Esophagus muscularis mucosa (tissue), 4 donors: ENCODE measurements around the gene RAI14. TPM values are rescaled to one million over a fixed set of nuclear protein-coding genes. Genes with fewer than 3 reads are reported as not detected.

Source experiments
- DNase-seq: peaks from one replicate; pipeline ENCODE4 v3.0.0-alpha.2; 2017; ENCODE audit errors: extremely low spot score
- H3K27ac ChIP-seq, 4 donors: fragments of 200-600 bp; sonication (generic); replicated peaks in 1 of 4; 1 replicate in 3 of 4; 2 replicates in 1 of 4; pipeline ENCODE4 v1.5.1; 2016 to 2019; ENCODE audit warnings: mild to moderate bottlenecking in 1 of 4
- H3K27me3 ChIP-seq, 4 donors: fragments of 200-600 bp; sonication (generic); one replicate each; pipeline versions ENCODE4 v1.5.1 to v1.6.0; 2016 to 2019
- H3K36me3 ChIP-seq, 4 donors: fragments of 200-600 bp; sonication (generic); one replicate each; pipeline ENCODE4 v1.5.1; 2016 to 2019
- H3K4me1 ChIP-seq, 4 donors: fragments of 200-600 bp; sonication (generic); one replicate each; pipeline ENCODE4 v1.5.1; 2016 to 2019
- H3K4me3 ChIP-seq, 4 donors: fragments of 200-600 bp; sonication (generic); 1 replicate in 2 of 4; 2 replicates in 2 of 4; pipeline ENCODE4 v1.5.1; 2016 to 2019; ENCODE audit warnings: mild to moderate bottlenecking in 4 of 4, moderate library complexity in 1 of 4
- H3K9me3 ChIP-seq, 4 donors: fragments of 200-600 bp; sonication (generic); 1 replicate in 3 of 4; 2 replicates in 1 of 4; pipeline ENCODE4 v1.5.1; 2016 to 2019
- CTCF ChIP-seq, 3 experiments: fragments of 200-600 bp in 2 of 3; fragments of 450-650 bp in 1 of 3; sonication (generic) in 2 of 3; IDR thresholded peaks; one replicate each; pipeline ENCODE4 v1.5.1; 2017 to 2019; ENCODE audit warnings: antibody characterized with exemption in 3 of 3, mild to moderate bottlenecking in 2 of 3, moderate library complexity in 1 of 3
- EP300 ChIP-seq: sonication (generic); formaldehyde crosslinking; IDR thresholded peaks from one replicate; pipeline ENCODE4 v1.6.1; 2017; ENCODE audit warnings: antibody characterized with exemption
- POLR2A ChIP-seq: fragments of 450-650 bp; IDR thresholded peaks from one replicate; pipeline ENCODE4 v1.6.1; 2017; ENCODE audit warnings: antibody characterized with exemption, moderate library complexity, mild to moderate bottlenecking, low read depth
- POLR2AphosphoS5 ChIP-seq, 2 donors: sonication (generic); formaldehyde crosslinking; IDR thresholded peaks; one replicate each; pipeline ENCODE4 v1.6.1; 2017; ENCODE audit warnings: antibody characterized with exemption in 2 of 2
- whole genome bisulfite sequencing: methylation state at CpG from one replicate; pipeline ENCODE4 v1.1.5; 2018; 5-methylcytosine and 5-hydroxymethylcytosine counted together
- intact Hi-C: fragments of 100-400 bp; cut with DNase I; formaldehyde crosslinking; loops from one replicate; pipeline ENCODE4 v1.15.1; 2023
- total RNA-seq, 4 donors: library from RNA; depleted of rRNA; stranded (reverse); fragments of >200 nt; gene quantifications; one replicate each; pipeline versions ENCODE4 v1.1.0 to v1.2.1, GENCODE V29; 2016

RAI14 gene
- total RNA-seq, 4 donors from 2014 or later = 57.3 to 76.4 (median 68.1) TPM

GRCh38 chr5:34844999-34845398 is 188.9 kb downstream of the RAI14 start:
- Histone ChIP-seq H3K27ac (no peak overlapping the region), H3K36me3 (no peaks in the 10 kb centered on the region), H3K9me3 (no peaks in the 10 kb centered on the region), H3K4me3 (no peak overlapping the region), H3K4me1 (no peaks in the 10 kb centered on the region), H3K27me3 (no peaks in the 10 kb centered on the region)
- intact Hi-C loops = no loop called here
- TF ChIP-seq POLR2A = no peak
- no peak for TF ChIP-seq POLR2AphosphoS5 (IDR thresholded peaks at IDR 0.05)
- no peak for TF ChIP-seq EP300
- no peak for TF ChIP-seq CTCF (IDR thresholded peaks at IDR 0.05)
- WGBS = 71% methylated on average over 4 of the region's 4 CpGs
- no peak for DNase-seq

- no peak for TF ChIP-seq EP300
- no peak for TF ChIP-seq CTCF (IDR thresholded peaks at IDR 0.05)
- no peak for TF ChIP-seq POLR2A
- TF ChIP-seq POLR2AphosphoS5 (IDR thresholded peaks at IDR 0.05) = no peak
- no peak overlapping the region for H3K27ac ChIP-seq
- H3K9me3 ChIP-seq = no peaks in the 10 kb centered on the region
- H3K4me3 ChIP-seq = no peak overlapping the region
- H3K27me3 ChIP-seq = no peaks in the 10 kb centered on the region
- DNase-seq = no peak
- no peaks in the 10 kb centered on the region for H3K4me1 ChIP-seq
- H3K36me3 ChIP-seq = no peaks in the 10 kb centered on the region
- intact Hi-C loops = no loop called here
Measured at GRCh38 chr5:34847056-34847455, 190.9 kb downstream of the RAI14 start.

- no peak for TF ChIP-seq POLR2AphosphoS5 (IDR thresholded peaks at IDR 0.05)
- H3K9me3 ChIP-seq = no peaks in the 10 kb centered on the region
- H3K27ac ChIP-seq = no peak overlapping the region
- no peak overlapping the region for H3K4me3 ChIP-seq
- H3K27me3 ChIP-seq = no peaks in the 10 kb centered on the region
- intact Hi-C loops = no loop called here
- 94% methylated on average over 4 of the region's 4 CpGs for WGBS
- no peaks in the 10 kb centered on the region for H3K4me1 ChIP-seq
- no peak for DNase-seq
- no peaks in the 10 kb centered on the region for H3K36me3 ChIP-seq
Measured at GRCh38 chr5:34847552-34847951, 191.4 kb downstream of the RAI14 start.

- no peaks in the 10 kb centered on the region for H3K4me1 ChIP-seq
- no peak overlapping the region for H3K27ac ChIP-seq
- no peak overlapping the region for H3K4me3 ChIP-seq
- no peaks in the 10 kb centered on the region for H3K9me3 ChIP-seq
- no peaks in the 10 kb centered on the region for H3K36me3 ChIP-seq
- DNase-seq = no peak
- intact Hi-C loops = no loop called here
- no peaks in the 10 kb centered on the region for H3K27me3 ChIP-seq
- no peak for TF ChIP-seq EP300
- TF ChIP-seq CTCF (IDR thresholded peaks at IDR 0.05) = no peak
- TF ChIP-seq POLR2A = no peak
- TF ChIP-seq POLR2AphosphoS5 (IDR thresholded peaks at IDR 0.05) = no peak
- WGBS = 94% methylated on average over 2 of the region's 2 CpGs
Measured at GRCh38 chr5:34848230-34848629, 192.1 kb downstream of the RAI14 start.

GRCh38 chr5:34849253-34849652 is 193.1 kb downstream of the RAI14 start:
- no peak for DNase-seq
- 83% methylated on average over 3 of the region's 3 CpGs for WGBS
- TF ChIP-seq CTCF (IDR thresholded peaks at IDR 0.05) = no peak
- TF ChIP-seq POLR2A = no peak
- Histone ChIP-seq H3K27me3 (no peaks in the 10 kb centered on the region), H3K4me3 (no peak overlapping the region), H3K36me3 (no peaks in the 10 kb centered on the region), H3K4me1 (no peaks in the 10 kb centered on the region), H3K27ac (no peak overlapping the region), H3K9me3 (no peaks in the 10 kb centered on the region)
- intact Hi-C loops = no loop called here
